Common myeloid progenitor, CD34-positive (primary cell): ENCODE measurements around the gene KIAA2012.

Experiments used
- CTCF ChIA-PET: fragments of 350-600 bp; sonication (Branson Sonifier 250); formaldehyde crosslinking; loops from one replicate; lab custom pipeline; 2021; ENCODE audit warnings: antibody characterized with exemption; lab: Charles Lee
- POLR2A ChIA-PET: fragments of 350-600 bp; sonication (Branson Sonifier 250); formaldehyde crosslinking; loops from one replicate; lab custom pipeline; 2021; ENCODE audit warnings: antibody characterized with exemption; lab: Charles Lee
- DNase-seq, 3 donors: peaks; one replicate each; pipeline versions ENCODE4 v3.0.0 to v3.0.0-alpha.2; 2013
- H3K27ac ChIP-seq, 2 experiments: 1 replicate in 1 of 2; 2 replicates in 1 of 2; pipeline ENCODE4 v1.7.0; 2013; ENCODE audit warnings: inconsistent platforms in 2 of 2, low read length in 2 of 2, mild to moderate bottlenecking in 2 of 2, low read depth in 1 of 2, moderate library complexity in 1 of 2; ENCODE audit not compliant: severe bottlenecking in 2 of 2, insufficient read depth in 1 of 2, poor library complexity in 1 of 2
- H3K27me3 ChIP-seq, 5 experiments: replicated peaks in 2 of 5; 1 replicate in 3 of 5; 2 replicates in 2 of 5; pipeline versions ENCODE4 v1.6.1 to v1.7.0; 2013; ENCODE audit warnings: low read length in 4 of 5, mild to moderate bottlenecking in 2 of 5, moderate library complexity in 2 of 5, inconsistent platforms in 1 of 5; ENCODE audit not compliant: insufficient read depth in 5 of 5, control insufficient read depth in 4 of 5
- H3K36me3 ChIP-seq, 4 experiments: 1 replicate in 2 of 4; 2 replicates in 2 of 4; pipeline versions ENCODE4 v1.6.1 to v1.7.0; 2013; ENCODE audit warnings: low read length in 3 of 4, control low read depth in 1 of 4, mild to moderate bottlenecking in 1 of 4; ENCODE audit not compliant: control insufficient read depth in 4 of 4, insufficient read depth in 4 of 4
- H3K4me1 ChIP-seq, 4 experiments: 1 replicate in 3 of 4; 2 replicates in 1 of 4; pipeline versions ENCODE4 v1.6.1 to v1.7.1; 2013; ENCODE audit warnings: low read length in 3 of 4, mild to moderate bottlenecking in 3 of 4, control low read depth in 1 of 4, inconsistent platforms in 1 of 4, moderate library complexity in 1 of 4; ENCODE audit not compliant: control insufficient read depth in 4 of 4, insufficient read depth in 4 of 4; ENCODE audit errors: control extremely low read depth in 1 of 4
- H3K4me3 ChIP-seq, 7 experiments: 1 replicate in 4 of 7; 2 replicates in 3 of 7; pipeline versions ENCODE4 v1.5.1 to v1.7.0; 2013; ENCODE audit warnings: mild to moderate bottlenecking in 7 of 7, low read length in 6 of 7, moderate library complexity in 6 of 7, inconsistent platforms in 2 of 7, low read depth in 2 of 7, control low read depth in 1 of 7; ENCODE audit not compliant: insufficient read depth in 4 of 7, control insufficient read depth in 1 of 7; ENCODE audit errors: extremely low read depth in 1 of 7
- H3K9me3 ChIP-seq, 5 experiments: 1 replicate in 4 of 5; 2 replicates in 1 of 5; pipeline versions ENCODE4 v1.6.1 to v1.7.1; 2013; ENCODE audit warnings: low read length in 4 of 5, mild to moderate bottlenecking in 2 of 5, inconsistent platforms in 1 of 5, low read depth in 1 of 5, moderate library complexity in 1 of 5; ENCODE audit not compliant: control insufficient read depth in 4 of 5, insufficient read depth in 2 of 5; ENCODE audit errors: control extremely low read depth in 1 of 5
- WGBS: methylation state at CpG from one replicate; pipeline ENCODE4 v1.1.5; 2013; ENCODE audit not compliant: insufficient coverage; 5-methylcytosine and 5-hydroxymethylcytosine counted together

Gene KIAA2012

GRCh38 chr2:202194418-202194817 is 121.4 kb downstream of the KIAA2012 start:
- no peak for DNase-seq
- Histone ChIP-seq H3K4me1 (peaks cover 0 to 7% (median 5%) of the 10 kb centered on the region in 4 experiments), H3K27ac (no peak overlapping the region), H3K9me3 (no peaks in the 10 kb centered on the region), H3K4me3 (no peak overlapping the region), H3K27me3 (peaks cover 0 to 1% (median 0%) of the 10 kb centered on the region in 5 experiments), H3K36me3 (no peaks in the 10 kb centered on the region)
- CTCF ChIA-PET, result interaction anchor here (0.6 to 1.8 kb wide), 2 partner anchors 15 to 547 kb away, joined by 4 to 5 read pairs; no protein-coding TSS in a partner anchor
- 91% methylated on average over 3 of the region's 3 CpGs for WGBS
- POLR2A ChIA-PET, result no interaction called here

DNA sequence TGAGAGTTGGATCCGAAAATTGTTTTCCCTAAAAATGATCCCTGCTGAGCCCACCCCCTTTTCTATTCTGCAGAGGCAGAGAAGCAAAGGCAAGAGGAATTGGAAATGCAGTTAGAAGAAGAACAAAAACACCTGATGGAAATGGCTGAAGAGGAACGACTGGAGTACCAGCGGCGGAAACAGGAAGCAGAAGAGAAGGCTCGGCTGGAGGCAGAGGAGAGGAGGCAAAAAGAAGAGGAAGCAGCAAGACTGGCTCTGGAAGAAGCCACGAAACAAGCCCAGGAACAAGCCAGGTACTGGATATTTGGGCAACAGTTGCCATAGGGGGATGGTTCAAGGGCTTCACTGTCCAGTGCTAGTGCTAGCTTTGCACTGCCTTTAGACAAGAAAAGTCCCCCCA is 123.7 kb downstream of the KIAA2012 start:
- peaks cover 0 to 1% (median 0%) of the 10 kb centered on the region in 5 experiments for H3K27me3 ChIP-seq
- no peaks in the 10 kb centered on the region for H3K9me3 ChIP-seq
- CTCF ChIA-PET, result interaction anchor here (0.9 kb wide), 1 partner anchor 18 kb away, joined by 3 read pairs; no protein-coding TSS in a partner anchor
- WGBS, result 8% methylated on average over 5 of the region's 6 CpGs
- H3K4me3 ChIP-seq, result peak overlapping the region in 1 of 7 experiments; percentile 12
- POLR2A ChIA-PET, result no interaction called here
- peaks cover 0 to 2% (median 0%) of the 10 kb centered on the region in 4 experiments for H3K36me3 ChIP-seq
- no peak overlapping the region for H3K27ac ChIP-seq
- peaks cover 0 to 7% (median 5%) of the 10 kb centered on the region in 4 experiments for H3K4me1 ChIP-seq
- peak in 2 of 3 donors; percentile 31 to 40 for DNase-seq

- H3K36me3 ChIP-seq, result peaks cover 0 to 7% (median 6%) of the 10 kb centered on the region in 4 experiments
- no peak overlapping the region for H3K27ac ChIP-seq
- peaks cover 0 to 7% (median 5%) of the 10 kb centered on the region in 4 experiments for H3K4me1 ChIP-seq
- H3K4me3 ChIP-seq, result no peak overlapping the region
- no peaks in the 10 kb centered on the region for H3K9me3 ChIP-seq
- no peak for DNase-seq
- no peaks in the 10 kb centered on the region for H3K27me3 ChIP-seq
- CTCF ChIA-PET, result no interaction called here
- 94% methylated on average over 17 of the region's 21 CpGs for WGBS
- POLR2A ChIA-PET, result no interaction called here
These were observed 128.4 kb downstream of the KIAA2012 start for GRCh38 chr2:202201220-202202160.

GRCh38 chr2:202203348-202203747 is 130.3 kb downstream of the KIAA2012 start:
- Histone ChIP-seq H3K27ac (no peak overlapping the region), H3K9me3 (no peaks in the 10 kb centered on the region), H3K27me3 (no peaks in the 10 kb centered on the region), H3K36me3 (peaks cover under 1 to 13% (median 6%) of the 10 kb centered on the region in 4 experiments), H3K4me1 (no peaks in the 10 kb centered on the region), H3K4me3 (no peak overlapping the region)
- WGBS, result 95% methylated on average over 4 of the region's 5 CpGs
- DNase-seq, result no peak
- CTCF ChIA-PET, result no interaction called here
- POLR2A ChIA-PET, result no interaction called here

DNA sequence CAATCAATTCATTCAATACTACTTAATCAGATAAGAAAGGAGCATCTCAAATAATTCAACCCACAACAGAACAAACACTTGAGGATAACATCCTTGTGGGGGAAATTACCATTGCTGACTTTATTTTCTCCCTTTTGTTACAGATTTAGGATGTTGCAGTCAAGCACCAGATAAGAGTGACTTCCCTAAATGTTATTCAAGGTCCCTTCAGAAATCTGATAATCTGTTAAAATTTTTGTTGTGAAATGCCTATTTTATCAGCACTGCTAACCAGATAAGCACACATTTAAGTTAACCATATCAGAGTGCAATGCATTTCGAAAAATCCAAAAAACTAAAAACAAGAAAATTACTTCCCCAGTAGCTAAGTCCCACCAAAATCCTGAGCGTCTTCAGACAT is 131.8 kb downstream of the KIAA2012 start:
- 100% methylated on average over 1 of the region's 2 CpGs for WGBS
- H3K4me1 ChIP-seq, result no peaks in the 10 kb centered on the region
- H3K4me3 ChIP-seq, result no peak overlapping the region
- POLR2A ChIA-PET, result no interaction called here
- peaks cover 2 to 15% (median 11%) of the 10 kb centered on the region in 4 experiments for H3K36me3 ChIP-seq
- no peak overlapping the region for H3K27ac ChIP-seq
- CTCF ChIA-PET, result interaction anchor here (0.6 to 1.2 kb wide), 2 partner anchors 58 to 345 kb away, joined by 3 read pairs; no protein-coding TSS in a partner anchor
- peak in 2 of 3 donors; percentile 13 to 48 for DNase-seq
- no peaks in the 10 kb centered on the region for H3K9me3 ChIP-seq
- H3K27me3 ChIP-seq, result no peaks in the 10 kb centered on the region

DNA sequence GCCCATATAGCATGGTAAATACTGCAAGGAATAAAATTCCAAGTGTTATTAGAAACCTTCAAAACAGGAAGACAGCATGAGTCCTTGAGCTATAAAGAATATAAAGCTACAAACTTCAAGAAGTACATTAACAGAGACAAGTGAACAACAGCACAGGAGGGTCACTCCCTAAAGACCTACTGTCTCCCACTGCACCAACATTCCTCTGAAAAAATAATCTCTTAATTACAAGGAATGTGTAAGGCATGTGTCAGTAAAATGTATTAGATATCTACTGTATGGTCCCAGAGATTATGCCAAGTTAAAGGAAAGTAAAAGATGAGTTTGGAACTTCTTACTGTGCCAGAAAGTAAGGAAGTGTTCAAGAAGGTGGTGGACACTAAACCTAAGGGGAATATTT is 135.5 kb downstream of the KIAA2012 start:
- no peaks in the 10 kb centered on the region for H3K27me3 ChIP-seq
- no peak overlapping the region for H3K27ac ChIP-seq
- ChIA-PET CTCF (interaction anchor here (0.6 to 1.2 kb wide), 2 partner anchors 18 to 967 kb away, joined by 3 read pairs; no protein-coding TSS in a partner anchor), POLR2A (interaction anchor here (0.7 kb wide), 1 partner anchor 17 kb away, joined by 4 read pairs; no protein-coding TSS in a partner anchor)
- no peak for DNase-seq
- no peak overlapping the region for H3K4me3 ChIP-seq
- no peaks in the 10 kb centered on the region for H3K9me3 ChIP-seq
- H3K4me1 ChIP-seq, result no peaks in the 10 kb centered on the region
- H3K36me3 ChIP-seq, result peaks cover 9 to 23% (median 19%) of the 10 kb centered on the region in 4 experiments

DNA sequence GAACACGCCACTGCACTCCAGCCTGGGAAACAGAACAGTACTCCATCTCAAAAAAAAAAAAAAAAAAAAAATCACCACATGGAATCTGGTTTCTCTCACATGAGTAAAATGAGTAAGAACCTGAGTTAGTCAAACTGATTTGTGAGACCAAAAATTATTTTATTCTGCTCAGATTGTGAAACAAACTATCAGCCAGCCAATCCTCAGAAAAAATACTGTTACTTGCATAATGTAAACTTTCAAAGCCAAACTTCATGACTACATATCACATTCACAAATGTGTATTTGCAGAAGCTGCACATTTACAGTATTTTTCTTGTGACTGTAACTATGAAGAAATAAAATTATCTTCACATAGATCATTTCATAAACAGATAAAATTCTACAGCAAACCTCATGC is 142.1 kb downstream of the KIAA2012 start:
- Histone ChIP-seq H3K9me3 (no peaks in the 10 kb centered on the region), H3K36me3 (peaks cover 2 to 20% (median 16%) of the 10 kb centered on the region in 4 experiments), H3K27me3 (no peaks in the 10 kb centered on the region), H3K4me1 (no peaks in the 10 kb centered on the region), H3K4me3 (no peak overlapping the region), H3K27ac (no peak overlapping the region)
- no peak for DNase-seq
- CTCF ChIA-PET, result no interaction called here
- no CpG with 5 or more reads among the region's 1 CpG for WGBS
- POLR2A ChIA-PET, result no interaction called here
